ENCODE data around the gene FBXW7. TPM values are rescaled to one million over a fixed set of nuclear protein-coding genes. Genes with fewer than 3 reads are reported as not detected.

Gene FBXW7
- total RNA-seq, 1 experiment from 2014 or later, result 23.0 TPM

DNA sequence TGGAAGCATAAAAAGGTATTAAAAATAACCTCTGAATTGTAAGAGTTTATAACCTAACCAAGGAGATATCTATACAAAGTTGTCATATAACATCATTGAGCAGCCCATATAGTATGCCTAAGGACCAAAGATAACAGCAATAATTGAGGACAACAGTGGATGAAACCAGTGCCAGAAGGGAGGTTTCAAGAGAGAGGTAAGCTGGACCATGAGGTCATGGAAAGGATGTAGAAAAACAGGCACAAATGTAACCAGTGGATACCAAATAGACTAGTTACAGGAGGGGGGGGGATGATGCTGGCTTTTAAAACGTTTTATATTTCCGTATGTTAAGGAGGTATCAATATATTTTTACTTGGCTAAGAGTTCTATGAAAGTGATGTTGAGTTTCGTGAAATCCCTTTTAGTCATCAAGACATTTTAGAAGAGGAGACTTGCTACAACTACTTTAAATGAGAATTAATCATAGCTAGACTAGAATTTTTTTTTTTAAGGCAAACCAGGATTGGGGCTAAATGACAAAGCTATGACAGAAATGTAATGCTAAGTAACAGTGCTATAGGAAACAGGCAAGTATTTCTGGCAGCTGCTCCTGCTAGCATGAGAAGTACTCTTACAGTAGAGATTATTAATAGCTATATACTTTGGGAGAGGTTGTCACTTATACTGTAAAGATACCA is 161.1 kb downstream of the FBXW7 start:
- Mint-ChIP-seq H3K27me3 (ENCODE audit: low read depth) (no peaks in the 10 kb centered on the region), H3K9me3 (no peaks in the 10 kb centered on the region), H3K27ac (no peak overlapping the region), H3K4me3 (no peak overlapping the region), H3K4me1 (no peaks in the 10 kb centered on the region), H3K36me3 (no peaks in the 10 kb centered on the region)
- ChIA-PET POLR2A (no interaction called here), CTCF (interaction anchor here (1.0 to 1.3 kb wide), 2 partner anchors 11 to 329 kb away, joined by 3 read pairs; no protein-coding TSS in a partner anchor)
- DNase-seq (ENCODE audit: low spot score) (no peak), ATAC-seq (no peak)
- TF ChIP-seq MYBL2 (CRISPR knock-in tag; IDR thresholded peaks at IDR 0.05) (no peak), ATF1 (CRISPR knock-in tag; IDR thresholded peaks at IDR 0.05) (no peak)
- TF ChIP-seq, protein P1, sequence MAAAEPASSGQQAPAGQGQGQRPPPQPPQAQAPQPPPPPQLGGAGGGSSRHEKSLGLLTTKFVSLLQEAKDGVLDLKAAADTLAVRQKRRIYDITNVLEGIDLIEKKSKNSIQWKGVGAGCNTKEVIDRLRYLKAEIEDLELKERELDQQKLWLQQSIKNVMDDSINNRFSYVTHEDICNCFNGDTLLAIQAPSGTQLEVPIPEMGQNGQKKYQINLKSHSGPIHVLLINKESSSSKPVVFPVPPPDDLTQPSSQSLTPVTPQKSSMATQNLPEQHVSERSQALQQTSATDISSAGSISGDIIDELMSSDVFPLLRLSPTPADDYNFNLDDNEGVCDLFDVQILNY (CRISPR knock-in tag; IDR thresholded peaks at IDR 0.05), result no peak

DNA sequence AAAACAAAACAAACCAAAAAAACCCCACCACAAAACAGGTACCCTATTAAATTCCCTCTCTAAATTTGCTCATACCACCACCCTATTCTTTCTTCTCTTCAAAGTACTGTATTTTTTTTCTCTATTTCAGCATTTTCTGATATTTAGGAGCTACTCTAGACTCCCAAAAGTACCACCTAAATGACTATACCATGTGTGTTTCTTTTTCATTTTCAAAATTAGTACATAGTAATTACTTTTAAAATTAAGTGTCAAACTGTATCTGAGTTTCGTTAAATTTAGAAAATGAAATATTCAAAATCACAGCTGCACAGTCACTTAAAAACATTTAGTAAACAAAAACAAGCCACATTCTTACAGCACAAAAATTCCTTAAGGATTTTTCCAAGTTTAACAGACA is 161.7 kb downstream of the FBXW7 start:
- ChIA-PET POLR2A (no interaction called here), CTCF (interaction anchor here (1.1 to 1.3 kb wide), 2 partner anchors 12 to 329 kb away, joined by 3 read pairs; no protein-coding TSS in a partner anchor)
- DNase-seq (ENCODE audit: low spot score) (no peak), ATAC-seq (no peak)
- TF ChIP-seq SP1 (CRISPR knock-in tag; conservative IDR thresholded peaks at IDR 0.05) (no peak), GRHL2 (CRISPR knock-in tag; IDR thresholded peaks at IDR 0.05; ENCODE audit: insufficient replicate concordance, severe bottlenecking) (no peak), ZNF416 (CRISPR knock-in tag; IDR thresholded peaks at IDR 0.05) (no peak), CREB1 (CRISPR knock-in tag; IDR thresholded peaks at IDR 0.05) (no peak), ZNF121 (CRISPR knock-in tag; IDR thresholded peaks at IDR 0.05) (no peak), NR2C2 (CRISPR knock-in tag; IDR thresholded peaks at IDR 0.05) (no peak), TEAD4 (CRISPR knock-in tag; IDR thresholded peaks at IDR 0.05) (no peak), FOXJ3 (CRISPR knock-in tag; IDR thresholded peaks at IDR 0.05; ENCODE audit: borderline replicate concordance) (no peak), GTF2I (CRISPR knock-in tag; conservative IDR thresholded peaks at IDR 0.05) (no peak), MXD4 (CRISPR knock-in tag; IDR thresholded peaks at IDR 0.05; ENCODE audit: borderline replicate concordance) (no peak), NFE2L1 (CRISPR knock-in tag; IDR thresholded peaks at IDR 0.05) (no peak), NR1H2 (CRISPR knock-in tag; IDR thresholded peaks at IDR 0.05) (no peak), FOXP1 (CRISPR knock-in tag; IDR thresholded peaks at IDR 0.05; ENCODE audit: borderline replicate concordance) (no peak)
- TF ChIP-seq, protein P2, sequence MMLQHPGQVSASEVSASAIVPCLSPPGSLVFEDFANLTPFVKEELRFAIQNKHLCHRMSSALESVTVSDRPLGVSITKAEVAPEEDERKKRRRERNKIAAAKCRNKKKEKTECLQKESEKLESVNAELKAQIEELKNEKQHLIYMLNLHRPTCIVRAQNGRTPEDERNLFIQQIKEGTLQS (CRISPR knock-in tag; conservative IDR thresholded peaks at IDR 0.05), result no peak
- TF ChIP-seq, protein P3, sequence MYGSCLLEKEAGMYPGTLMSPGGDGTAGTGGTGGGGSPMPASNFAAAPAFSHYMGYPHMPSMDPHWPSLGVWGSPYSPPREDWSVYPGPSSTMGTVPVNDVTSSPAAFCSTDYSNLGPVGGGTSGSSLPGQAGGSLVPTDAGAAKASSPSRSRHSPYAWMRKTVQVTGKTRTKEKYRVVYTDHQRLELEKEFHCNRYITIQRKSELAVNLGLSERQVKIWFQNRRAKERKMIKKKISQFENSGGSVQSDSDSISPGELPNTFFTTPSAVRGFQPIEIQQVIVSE (CRISPR knock-in tag; IDR thresholded peaks at IDR 0.05; ENCODE audit: borderline replicate concordance), result no peak
- TF ChIP-seq, protein P4, sequence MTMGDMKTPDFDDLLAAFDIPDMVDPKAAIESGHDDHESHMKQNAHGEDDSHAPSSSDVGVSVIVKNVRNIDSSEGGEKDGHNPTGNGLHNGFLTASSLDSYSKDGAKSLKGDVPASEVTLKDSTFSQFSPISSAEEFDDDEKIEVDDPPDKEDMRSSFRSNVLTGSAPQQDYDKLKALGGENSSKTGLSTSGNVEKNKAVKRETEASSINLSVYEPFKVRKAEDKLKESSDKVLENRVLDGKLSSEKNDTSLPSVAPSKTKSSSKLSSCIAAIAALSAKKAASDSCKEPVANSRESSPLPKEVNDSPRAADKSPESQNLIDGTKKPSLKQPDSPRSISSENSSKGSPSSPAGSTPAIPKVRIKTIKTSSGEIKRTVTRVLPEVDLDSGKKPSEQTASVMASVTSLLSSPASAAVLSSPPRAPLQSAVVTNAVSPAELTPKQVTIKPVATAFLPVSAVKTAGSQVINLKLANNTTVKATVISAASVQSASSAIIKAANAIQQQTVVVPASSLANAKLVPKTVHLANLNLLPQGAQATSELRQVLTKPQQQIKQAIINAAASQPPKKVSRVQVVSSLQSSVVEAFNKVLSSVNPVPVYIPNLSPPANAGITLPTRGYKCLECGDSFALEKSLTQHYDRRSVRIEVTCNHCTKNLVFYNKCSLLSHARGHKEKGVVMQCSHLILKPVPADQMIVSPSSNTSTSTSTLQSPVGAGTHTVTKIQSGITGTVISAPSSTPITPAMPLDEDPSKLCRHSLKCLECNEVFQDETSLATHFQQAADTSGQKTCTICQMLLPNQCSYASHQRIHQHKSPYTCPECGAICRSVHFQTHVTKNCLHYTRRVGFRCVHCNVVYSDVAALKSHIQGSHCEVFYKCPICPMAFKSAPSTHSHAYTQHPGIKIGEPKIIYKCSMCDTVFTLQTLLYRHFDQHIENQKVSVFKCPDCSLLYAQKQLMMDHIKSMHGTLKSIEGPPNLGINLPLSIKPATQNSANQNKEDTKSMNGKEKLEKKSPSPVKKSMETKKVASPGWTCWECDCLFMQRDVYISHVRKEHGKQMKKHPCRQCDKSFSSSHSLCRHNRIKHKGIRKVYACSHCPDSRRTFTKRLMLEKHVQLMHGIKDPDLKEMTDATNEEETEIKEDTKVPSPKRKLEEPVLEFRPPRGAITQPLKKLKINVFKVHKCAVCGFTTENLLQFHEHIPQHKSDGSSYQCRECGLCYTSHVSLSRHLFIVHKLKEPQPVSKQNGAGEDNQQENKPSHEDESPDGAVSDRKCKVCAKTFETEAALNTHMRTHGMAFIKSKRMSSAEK (CRISPR knock-in tag; IDR thresholded peaks at IDR 0.05; ENCODE audit: borderline replicate concordance), result no peak
- TF ChIP-seq, protein P5, sequence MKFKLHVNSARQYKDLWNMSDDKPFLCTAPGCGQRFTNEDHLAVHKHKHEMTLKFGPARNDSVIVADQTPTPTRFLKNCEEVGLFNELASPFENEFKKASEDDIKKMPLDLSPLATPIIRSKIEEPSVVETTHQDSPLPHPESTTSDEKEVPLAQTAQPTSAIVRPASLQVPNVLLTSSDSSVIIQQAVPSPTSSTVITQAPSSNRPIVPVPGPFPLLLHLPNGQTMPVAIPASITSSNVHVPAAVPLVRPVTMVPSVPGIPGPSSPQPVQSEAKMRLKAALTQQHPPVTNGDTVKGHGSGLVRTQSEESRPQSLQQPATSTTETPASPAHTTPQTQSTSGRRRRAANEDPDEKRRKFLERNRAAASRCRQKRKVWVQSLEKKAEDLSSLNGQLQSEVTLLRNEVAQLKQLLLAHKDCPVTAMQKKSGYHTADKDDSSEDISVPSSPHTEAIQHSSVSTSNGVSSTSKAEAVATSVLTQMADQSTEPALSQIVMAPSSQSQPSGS (CRISPR knock-in tag; IDR thresholded peaks at IDR 0.05; ENCODE audit: borderline replicate concordance, low read depth), result no peak
- TF ChIP-seq, protein P6, sequence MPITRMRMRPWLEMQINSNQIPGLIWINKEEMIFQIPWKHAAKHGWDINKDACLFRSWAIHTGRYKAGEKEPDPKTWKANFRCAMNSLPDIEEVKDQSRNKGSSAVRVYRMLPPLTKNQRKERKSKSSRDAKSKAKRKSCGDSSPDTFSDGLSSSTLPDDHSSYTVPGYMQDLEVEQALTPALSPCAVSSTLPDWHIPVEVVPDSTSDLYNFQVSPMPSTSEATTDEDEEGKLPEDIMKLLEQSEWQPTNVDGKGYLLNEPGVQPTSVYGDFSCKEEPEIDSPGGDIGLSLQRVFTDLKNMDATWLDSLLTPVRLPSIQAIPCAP (CRISPR knock-in tag; IDR thresholded peaks at IDR 0.05), result no peak
- TF ChIP-seq, protein P7, sequence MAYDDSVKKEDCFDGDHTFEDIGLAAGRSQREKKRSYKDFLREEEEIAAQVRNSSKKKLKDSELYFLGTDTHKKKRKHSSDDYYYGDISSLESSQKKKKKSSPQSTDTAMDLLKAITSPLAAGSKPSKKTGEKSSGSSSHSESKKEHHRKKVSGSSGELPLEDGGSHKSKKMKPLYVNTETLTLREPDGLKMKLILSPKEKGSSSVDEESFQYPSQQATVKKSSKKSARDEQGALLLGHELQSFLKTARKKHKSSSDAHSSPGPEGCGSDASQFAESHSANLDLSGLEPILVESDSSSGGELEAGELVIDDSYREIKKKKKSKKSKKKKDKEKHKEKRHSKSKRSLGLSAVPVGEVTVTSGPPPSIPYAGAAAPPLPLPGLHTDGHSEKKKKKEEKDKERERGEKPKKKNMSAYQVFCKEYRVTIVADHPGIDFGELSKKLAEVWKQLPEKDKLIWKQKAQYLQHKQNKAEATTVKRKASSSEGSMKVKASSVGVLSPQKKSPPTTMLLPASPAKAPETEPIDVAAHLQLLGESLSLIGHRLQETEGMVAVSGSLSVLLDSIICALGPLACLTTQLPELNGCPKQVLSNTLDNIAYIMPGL (CRISPR knock-in tag; IDR thresholded peaks at IDR 0.05), result no peak
- Mint-ChIP-seq H3K4me1 (no peaks in the 10 kb centered on the region), H3K27ac (no peak overlapping the region), H3K9me3 (no peaks in the 10 kb centered on the region), H3K27me3 (ENCODE audit: low read depth) (no peaks in the 10 kb centered on the region), H3K4me3 (no peak overlapping the region), H3K36me3 (no peaks in the 10 kb centered on the region)

All from WTC11 (cell line).